Neutrophil (primary cell): ENCODE data around the gene ACCSL.

Experiments used
- H3K27ac ChIP-seq: fragments of 200-600 bp; sonication (generic); 2 replicates; pipeline ENCODE4 v1.5.1; 2016; ENCODE audit warnings: mild to moderate bottlenecking, moderate library complexity
- H3K27me3 ChIP-seq: fragments of 200-600 bp; sonication (generic); 2 replicates; pipeline ENCODE4 v1.6.0; 2016; ENCODE audit warnings: mild to moderate bottlenecking
- H3K36me3 ChIP-seq: fragments of 200-600 bp; sonication (generic); 2 replicates; pipeline ENCODE4 v1.5.1; 2017
- H3K4me1 ChIP-seq, 2 experiments: fragments of 200-600 bp in 1 of 2; sonication (generic) in 1 of 2; 1 replicate in 1 of 2; 2 replicates in 1 of 2; pipeline versions ENCODE4 v1.5.1 to v1.6.1; 2013 to 2016; ENCODE audit warnings: low read depth in 1 of 2, low read length in 1 of 2, mild to moderate bottlenecking in 1 of 2, moderate library complexity in 1 of 2; ENCODE audit not compliant: control insufficient read depth in 1 of 2, insufficient read depth in 1 of 2
- H3K4me3 ChIP-seq, 2 experiments: fragments of 200-600 bp in 1 of 2; sonication (generic) in 1 of 2; 1 replicate in 1 of 2; 2 replicates in 1 of 2; pipeline ENCODE4 v1.5.1; 2013 to 2016; ENCODE audit warnings: low read depth in 1 of 2, low read length in 1 of 2, mild to moderate bottlenecking in 1 of 2, moderate library complexity in 1 of 2
- H3K9me3 ChIP-seq: fragments of 200-600 bp; sonication (generic); 2 replicates; pipeline ENCODE4 v1.5.1; 2016
- CTCF ChIP-seq: fragments of 200-600 bp; sonication (generic); IDR thresholded peaks from 2 replicates; pipeline ENCODE4 v1.5.1; 2016; ENCODE audit warnings: antibody characterized with exemption

ACCSL gene

GRCh38 chr11:44029977-44030911, 17.5 kb upstream of the ACCSL start:
- Histone ChIP-seq H3K27me3 (peaks cover 25% of the 10 kb centered on the region), H3K4me1 (no peaks in the 10 kb centered on the region), H3K27ac (no peak overlapping the region), H3K36me3 (no peaks in the 10 kb centered on the region), H3K4me3 (no peak overlapping the region), H3K9me3 (no peaks in the 10 kb centered on the region)
- no peak for TF ChIP-seq CTCF

GRCh38 chr11:44030996-44031395, 16.8 kb upstream of the ACCSL start:
- no peaks in the 10 kb centered on the region for H3K36me3 ChIP-seq

GRCh38 chr11:44031549-44031948, 16.2 kb upstream of the ACCSL start:
- Histone ChIP-seq H3K27me3 (peaks cover 18% of the 10 kb centered on the region), H3K36me3 (no peaks in the 10 kb centered on the region), H3K4me3 (no peak overlapping the region), H3K9me3 (no peaks in the 10 kb centered on the region), H3K4me1 (no peaks in the 10 kb centered on the region), H3K27ac (no peak overlapping the region)
- TF ChIP-seq CTCF: no peak

More at GRCh38 chr11:44030996-44031395, 16.8 kb upstream of the ACCSL start:
- no peak for TF ChIP-seq CTCF
- Histone ChIP-seq H3K4me3 (no peak overlapping the region), H3K27ac (no peak overlapping the region), H3K27me3 (peaks cover 18% of the 10 kb centered on the region), H3K9me3 (no peaks in the 10 kb centered on the region), H3K4me1 (no peaks in the 10 kb centered on the region)

GRCh38 chr11:44032299-44033085, 15.3 kb upstream of the ACCSL start:
- H3K27me3 ChIP-seq: peaks cover 23% of the 10 kb centered on the region
- no peaks in the 10 kb centered on the region for H3K4me1 ChIP-seq
- no peak overlapping the region for H3K4me3 ChIP-seq
- H3K36me3 ChIP-seq: no peaks in the 10 kb centered on the region
- H3K9me3 ChIP-seq: no peaks in the 10 kb centered on the region
- no peak for TF ChIP-seq CTCF
- H3K27ac ChIP-seq: no peak overlapping the region

GRCh38 chr11:44033411-44033850, 14.3 kb upstream of the ACCSL start:
- Histone ChIP-seq H3K36me3 (no peaks in the 10 kb centered on the region), H3K4me1 (no peaks in the 10 kb centered on the region), H3K4me3 (no peak overlapping the region), H3K27me3 (peaks cover 17% of the 10 kb centered on the region), H3K9me3 (no peaks in the 10 kb centered on the region), H3K27ac (no peak overlapping the region)
- no peak for TF ChIP-seq CTCF
